Fibroblast of lung (primary cell): Measurements from ENCODE around the gene TMEM233. TPM values are rescaled to one million over a fixed set of nuclear protein-coding genes. Genes with fewer than 3 reads are reported as not detected.

Experiments used
- DNase-seq, 2 donors: peaks; one replicate each; pipeline versions ENCODE4 v3.0.0 to v3.0.0-alpha.2; 2010; ENCODE audit warnings: low read depth in 2 of 2
- H2AFZ ChIP-seq: 2 replicates; pipeline ENCODE4 v1.5.1; 2012; ENCODE audit warnings: low read length, control low read depth, inconsistent platforms
- H3K27ac ChIP-seq: 2 replicates; pipeline ENCODE4 v1.5.1; 2011; ENCODE audit warnings: low read length, control low read depth; ENCODE audit not compliant: insufficient read depth
- H3K27me3 ChIP-seq: 2 replicates; pipeline ENCODE4 v1.5.1; 2011; ENCODE audit warnings: mild to moderate bottlenecking, low read length; ENCODE audit not compliant: control insufficient read depth, insufficient read depth
- H3K36me3 ChIP-seq: 2 replicates; pipeline ENCODE4 v1.5.1; 2011; ENCODE audit warnings: low read length; ENCODE audit not compliant: control insufficient read depth, insufficient read depth
- H3K4me1 ChIP-seq: 2 replicates; pipeline ENCODE4 v1.5.1; 2011; ENCODE audit warnings: low read length; ENCODE audit not compliant: control insufficient read depth, insufficient read depth; ENCODE audit errors: extremely low read depth
- H3K4me2 ChIP-seq: 2 replicates; pipeline ENCODE4 v1.5.1; 2011; ENCODE audit warnings: low read length, control low read depth; ENCODE audit not compliant: insufficient read depth; ENCODE audit errors: extremely low read depth
- H3K4me3 ChIP-seq, 4 experiments: fragments of 200-600 bp in 1 of 4; sonication (generic) in 1 of 4; replicated peaks in 1 of 4; 2 replicates each; pipeline ENCODE4 v1.5.1; 2011 to 2016; ENCODE audit warnings: low read length in 4 of 4, low read depth in 3 of 4, mild to moderate bottlenecking in 3 of 4, control low read depth in 2 of 4, inconsistent platforms in 1 of 4, mixed read lengths in 1 of 4; ENCODE audit not compliant: insufficient read depth in 1 of 4; ENCODE audit errors: control extremely low read depth in 1 of 4
- H3K79me2 ChIP-seq: 2 replicates; pipeline ENCODE4 v1.5.1; 2012; ENCODE audit warnings: mild to moderate bottlenecking, low read length, inconsistent platforms; ENCODE audit not compliant: control insufficient read depth, insufficient read depth
- H3K9ac ChIP-seq: 2 replicates; pipeline ENCODE4 v1.5.1; 2011; ENCODE audit warnings: mild to moderate bottlenecking, low read length, control low read depth; ENCODE audit not compliant: insufficient read depth
- H3K9me3 ChIP-seq: 2 replicates; pipeline ENCODE4 v1.5.1; 2012; ENCODE audit warnings: low read depth, low read length; ENCODE audit not compliant: control insufficient read depth, insufficient read depth
- H4K20me1 ChIP-seq: 2 replicates; pipeline ENCODE4 v1.5.1; 2011; ENCODE audit warnings: low read length; ENCODE audit not compliant: control insufficient read depth, insufficient read depth; ENCODE audit errors: extremely low read depth
- EZH2 ChIP-seq: IDR thresholded peaks from 2 replicates; pipeline ENCODE4 v1.5.1; 2012; ENCODE audit warnings: low read length, control low read depth, mild to moderate bottlenecking; ENCODE audit errors: missing control alignments
- polyA plus RNA-seq, 2 donors: library from polyadenylated mRNA; depleted of rRNA in 1 of 2; stranded (reverse) in 1 of 2; unstranded in 1 of 2; fragments of >200 nt; gene quantifications; 2 replicates each; pipeline ENCODE4 v1.2.1, GENCODE V29; 2011 to 2012; ENCODE audit warnings: missing spikeins in 1 of 2
- total RNA-seq: library from RNA; depleted of rRNA; stranded (reverse); fragments of >200 nt; gene quantifications from 2 replicates; pipeline ENCODE4 v1.2.1, GENCODE V29; 2014
- TF ChIP-seq, protein P1 (sequence below), 2 donors: IDR thresholded peaks in 1 of 2; conservative IDR thresholded peaks in 1 of 2; 1 replicate in 1 of 2; 2 replicates in 1 of 2; pipeline ENCODE4 v1.5.1; 2011 to 2012; ENCODE audit warnings: low read length in 2 of 2, control low read depth in 1 of 2, inconsistent platforms in 1 of 2, low read depth in 1 of 2, mild to moderate bottlenecking in 1 of 2

Gene TMEM233
- total and polyA plus RNA-seq, 2 donors (not counting 1 experiment from before 2014, with no cell fraction given) = under 0.01 TPM; not detected in 1

DNA sequence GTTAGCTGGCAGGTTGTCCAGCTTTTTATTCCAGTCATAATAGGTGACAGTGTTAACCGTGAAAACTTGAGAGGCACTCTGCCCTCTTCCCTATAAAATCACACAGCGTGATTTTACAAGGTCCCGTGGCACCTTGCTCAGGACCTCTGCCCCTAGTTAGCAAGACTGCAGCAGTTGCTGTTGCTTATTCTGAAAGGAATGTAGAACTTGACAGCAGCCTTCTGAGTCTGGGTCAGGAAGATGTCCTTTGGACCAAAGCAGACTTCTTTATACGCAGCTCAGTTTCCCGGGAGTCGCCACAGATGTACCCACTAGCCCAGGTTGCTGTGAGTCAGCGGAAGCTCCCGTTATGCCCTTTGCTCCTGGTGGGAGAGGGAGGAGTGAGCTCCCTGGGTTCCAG is 87.5 kb downstream of the TMEM233 start:
- Histone ChIP-seq H3K4me2 (no peak overlapping the region), H3K79me2 (no peaks in the 10 kb centered on the region), H3K4me3 (no peak overlapping the region), H4K20me1 (no peaks in the 10 kb centered on the region), H3K27me3 (no peaks in the 10 kb centered on the region), H3K9ac (no peak overlapping the region), H3K4me1 (no peaks in the 10 kb centered on the region), H3K27ac (no peak overlapping the region), H2AFZ (no peak overlapping the region), H3K9me3 (no peaks in the 10 kb centered on the region), H3K36me3 (peaks cover 15% of the 10 kb centered on the region)
- DNase-seq = no peak
- TF ChIP-seq, protein P1, sequence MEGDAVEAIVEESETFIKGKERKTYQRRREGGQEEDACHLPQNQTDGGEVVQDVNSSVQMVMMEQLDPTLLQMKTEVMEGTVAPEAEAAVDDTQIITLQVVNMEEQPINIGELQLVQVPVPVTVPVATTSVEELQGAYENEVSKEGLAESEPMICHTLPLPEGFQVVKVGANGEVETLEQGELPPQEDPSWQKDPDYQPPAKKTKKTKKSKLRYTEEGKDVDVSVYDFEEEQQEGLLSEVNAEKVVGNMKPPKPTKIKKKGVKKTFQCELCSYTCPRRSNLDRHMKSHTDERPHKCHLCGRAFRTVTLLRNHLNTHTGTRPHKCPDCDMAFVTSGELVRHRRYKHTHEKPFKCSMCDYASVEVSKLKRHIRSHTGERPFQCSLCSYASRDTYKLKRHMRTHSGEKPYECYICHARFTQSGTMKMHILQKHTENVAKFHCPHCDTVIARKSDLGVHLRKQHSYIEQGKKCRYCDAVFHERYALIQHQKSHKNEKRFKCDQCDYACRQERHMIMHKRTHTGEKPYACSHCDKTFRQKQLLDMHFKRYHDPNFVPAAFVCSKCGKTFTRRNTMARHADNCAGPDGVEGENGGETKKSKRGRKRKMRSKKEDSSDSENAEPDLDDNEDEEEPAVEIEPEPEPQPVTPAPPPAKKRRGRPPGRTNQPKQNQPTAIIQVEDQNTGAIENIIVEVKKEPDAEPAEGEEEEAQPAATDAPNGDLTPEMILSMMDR (conservative IDR thresholded peaks at IDR 0.05 in 1 of 2, IDR thresholded peaks at IDR 0.05 in 1 of 2; ENCODE audit: low read depth in 1 of 2, low read length in 2 of 2) = no peak
- TF ChIP-seq EZH2 = no peak

DNA sequence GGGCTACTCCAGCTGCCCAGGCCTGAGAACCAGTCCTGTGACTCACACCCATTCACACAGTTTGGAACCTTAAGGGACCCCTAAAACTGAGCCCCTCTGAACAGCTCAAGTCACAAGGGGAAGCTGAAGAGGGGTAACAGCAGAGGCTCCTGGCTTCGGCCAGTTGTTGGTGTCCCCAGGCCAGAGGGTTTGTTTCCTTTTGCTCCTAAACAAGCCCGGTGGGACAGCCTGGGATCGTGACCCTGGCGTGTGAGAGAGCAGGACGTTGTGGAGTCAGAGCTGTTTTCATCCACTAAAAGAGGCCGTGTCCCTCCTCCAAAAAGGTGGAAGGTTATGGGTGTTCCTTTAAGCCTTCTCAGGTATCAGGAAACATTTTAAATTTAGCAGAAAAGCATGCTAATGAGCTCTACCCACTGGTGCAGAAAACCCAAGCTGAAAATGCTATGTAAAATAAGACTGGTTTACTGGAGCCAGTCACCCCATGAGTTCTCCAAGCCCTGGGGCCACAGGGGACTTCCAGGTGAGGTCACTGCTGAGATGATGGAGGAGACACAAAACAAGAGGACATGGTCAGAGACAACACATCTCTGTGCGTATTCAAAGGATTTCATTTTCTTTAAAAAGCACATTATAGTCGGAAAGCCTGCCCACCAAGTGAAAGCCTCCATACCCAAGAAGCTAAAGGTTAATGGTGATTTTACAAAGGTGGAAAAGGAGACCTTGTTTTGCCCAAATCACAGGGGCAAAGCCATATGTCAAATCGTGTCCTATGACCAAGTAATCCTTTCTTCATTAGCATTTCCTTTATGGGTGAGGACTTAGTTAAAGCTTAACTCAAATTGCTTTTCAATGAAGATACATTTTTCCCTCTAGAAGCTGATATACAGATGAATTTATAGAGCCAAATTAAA is 88.4 kb downstream of the TMEM233 start:
- Histone ChIP-seq H3K27ac (no peak overlapping the region), H4K20me1 (no peaks in the 10 kb centered on the region), H2AFZ (no peak overlapping the region), H3K9ac (no peak overlapping the region), H3K36me3 (peaks cover 15% of the 10 kb centered on the region), H3K4me2 (no peak overlapping the region), H3K4me3 (no peak overlapping the region), H3K4me1 (no peaks in the 10 kb centered on the region), H3K27me3 (no peaks in the 10 kb centered on the region), H3K9me3 (no peaks in the 10 kb centered on the region), H3K79me2 (no peaks in the 10 kb centered on the region)
- no peak for TF ChIP-seq EZH2
- TF ChIP-seq, protein P1 (conservative IDR thresholded peaks at IDR 0.05 in 1 of 2, IDR thresholded peaks at IDR 0.05 in 1 of 2; ENCODE audit: low read depth in 1 of 2, low read length in 2 of 2) = no peak
- no peak for DNase-seq

DNA sequence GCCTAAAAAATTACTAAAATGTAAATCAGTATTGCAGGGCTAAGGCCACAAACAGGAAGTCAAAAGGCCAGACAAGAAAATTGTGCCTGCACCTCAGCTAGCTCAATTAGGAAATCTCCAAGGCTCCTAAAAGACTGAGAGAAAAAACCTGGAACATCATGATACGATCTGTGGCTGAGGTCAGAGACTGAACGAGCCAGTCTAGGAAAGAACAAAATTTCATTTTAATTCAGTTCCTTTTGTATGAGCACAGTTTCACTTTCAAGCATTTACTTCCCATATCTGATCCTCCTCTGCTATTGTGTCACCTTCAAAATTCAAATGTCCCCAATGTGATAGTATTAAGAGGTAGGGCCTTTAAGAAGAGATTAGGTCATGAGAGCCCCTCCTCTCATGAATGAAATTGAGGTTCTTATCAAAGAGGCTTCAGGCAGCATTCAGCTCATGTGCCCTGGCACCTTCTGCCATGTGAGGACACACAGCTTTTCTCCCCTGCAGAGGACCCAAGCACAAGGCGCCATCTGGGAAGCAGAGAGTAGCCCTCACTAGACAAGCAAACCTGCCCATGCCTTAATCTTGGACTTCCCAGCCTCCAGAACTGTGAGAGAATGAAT is 89.2 kb downstream of the TMEM233 start:
- H3K4me3 ChIP-seq = no peak overlapping the region
- H3K27me3 ChIP-seq = no peaks in the 10 kb centered on the region
- no peak for DNase-seq
- peaks cover 14% of the 10 kb centered on the region for H3K36me3 ChIP-seq
- no peak overlapping the region for H3K4me2 ChIP-seq
- no peak for TF ChIP-seq EZH2
- TF ChIP-seq, protein P1 (conservative IDR thresholded peaks at IDR 0.05 in 1 of 2, IDR thresholded peaks at IDR 0.05 in 1 of 2; ENCODE audit: low read depth in 1 of 2, low read length in 2 of 2) = no peak
- no peaks in the 10 kb centered on the region for H4K20me1 ChIP-seq
- no peak overlapping the region for H2AFZ ChIP-seq
- no peaks in the 10 kb centered on the region for H3K79me2 ChIP-seq
- H3K27ac ChIP-seq = no peak overlapping the region
- no peak overlapping the region for H3K9ac ChIP-seq
- no peaks in the 10 kb centered on the region for H3K9me3 ChIP-seq
- H3K4me1 ChIP-seq = no peaks in the 10 kb centered on the region
